ENCODE data around the gene TLR2. TPM values are rescaled to one million over a fixed set of nuclear protein-coding genes. Genes with fewer than 3 reads are reported as not detected.
"Not testable (repeated sequence)": the region's sequence is repeated elsewhere in the genome, so short reads cannot be mapped to it uniquely, and the experiment has no call there.

The TLR2 gene
- total RNA-seq, 1 donor from 2014 or later = 4.4 TPM

DNA sequence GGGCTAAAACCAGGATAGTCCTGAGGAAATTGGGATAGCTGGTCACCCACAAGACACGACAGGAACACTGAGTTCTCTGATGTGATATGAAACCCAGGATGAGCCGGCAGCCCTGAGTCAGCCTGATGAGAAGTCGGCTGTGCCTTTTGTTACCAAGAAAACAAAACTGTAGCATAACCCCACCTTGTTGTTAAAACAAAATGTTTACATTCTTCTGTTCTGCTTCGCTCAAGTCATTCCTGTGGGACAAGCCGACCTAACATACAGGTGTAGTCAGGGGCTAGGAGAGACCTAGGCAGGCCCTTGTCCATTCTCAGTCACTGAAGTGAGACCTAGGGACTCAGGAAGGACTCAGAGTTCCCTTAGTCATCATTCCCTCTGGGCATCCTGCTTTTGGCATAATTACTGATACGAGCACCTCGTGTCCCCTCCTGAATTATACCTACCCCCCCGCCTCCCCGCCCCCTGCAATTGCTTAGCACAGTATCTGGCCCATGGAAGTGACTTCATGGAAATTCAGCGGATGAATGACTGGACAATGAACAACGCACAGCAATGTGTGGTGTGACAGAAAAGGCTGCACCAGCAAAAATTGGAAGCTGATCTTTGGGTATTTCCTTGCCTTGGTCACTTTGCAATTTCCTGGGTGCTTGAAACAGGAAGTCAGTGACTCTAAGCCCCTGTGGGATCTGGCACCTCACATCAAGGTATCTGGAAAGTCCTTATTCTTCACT is 31.9 kb upstream of the TLR2 start:
- peak; percentile 82 for DNase-seq (ENCODE audit: missing footprints)
- intact Hi-C loops (cut with DNase I) = no loop called here
- ATAC-seq = peak; percentile 49

DNA sequence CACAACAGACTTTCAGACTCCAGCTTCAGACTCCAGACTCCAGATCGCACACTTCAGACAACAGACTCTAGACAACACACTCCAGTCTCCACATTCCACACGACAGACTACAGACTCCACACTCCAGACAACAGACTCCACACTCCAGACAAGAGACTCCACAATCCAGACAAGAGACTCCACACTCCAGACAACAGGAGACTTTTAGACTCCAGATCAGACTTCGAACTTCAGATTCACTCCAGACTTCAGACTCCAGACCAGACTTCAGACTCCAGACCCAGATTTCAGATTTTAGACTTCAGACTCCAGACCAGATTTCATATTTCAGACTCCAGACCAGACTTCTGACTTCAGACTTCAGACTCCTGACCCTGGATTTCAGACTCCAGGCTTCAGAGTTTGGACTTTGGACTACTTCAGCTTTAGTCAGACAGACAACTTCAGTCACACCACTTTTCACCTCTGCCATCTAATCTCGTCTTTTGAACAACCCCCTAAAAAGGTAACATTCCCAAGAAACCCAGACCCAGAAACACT is 29.0 kb upstream of the TLR2 start:
- DNase-seq (ENCODE audit: missing footprints) (no peak), ATAC-seq (no peak)
- intact Hi-C loops (cut with DNase I) = no loop called here

DNA sequence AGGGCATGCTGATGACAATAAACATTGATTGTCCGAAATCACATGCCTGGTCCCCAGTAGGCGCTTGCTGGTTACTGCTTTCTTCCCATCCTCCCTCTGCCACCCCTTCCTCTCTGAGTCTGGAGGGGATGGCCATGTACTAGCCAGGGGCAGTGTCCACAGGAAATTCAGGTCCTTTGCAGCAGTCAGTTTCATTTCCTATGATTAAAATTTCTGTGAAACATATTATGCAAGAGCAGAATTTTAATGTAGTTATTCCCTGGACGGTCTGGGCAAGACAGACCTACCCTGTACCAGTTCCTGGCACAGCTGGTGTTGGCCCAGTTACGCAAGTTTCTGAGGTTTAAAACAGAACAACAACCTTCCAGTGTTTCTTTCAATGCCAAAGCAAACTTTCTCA is 28.2 kb upstream of the TLR2 start:
- intact Hi-C loops (cut with DNase I) = no loop called here
- DNase-seq (ENCODE audit: missing footprints) (no peak), ATAC-seq (peak; percentile 58)

DNA sequence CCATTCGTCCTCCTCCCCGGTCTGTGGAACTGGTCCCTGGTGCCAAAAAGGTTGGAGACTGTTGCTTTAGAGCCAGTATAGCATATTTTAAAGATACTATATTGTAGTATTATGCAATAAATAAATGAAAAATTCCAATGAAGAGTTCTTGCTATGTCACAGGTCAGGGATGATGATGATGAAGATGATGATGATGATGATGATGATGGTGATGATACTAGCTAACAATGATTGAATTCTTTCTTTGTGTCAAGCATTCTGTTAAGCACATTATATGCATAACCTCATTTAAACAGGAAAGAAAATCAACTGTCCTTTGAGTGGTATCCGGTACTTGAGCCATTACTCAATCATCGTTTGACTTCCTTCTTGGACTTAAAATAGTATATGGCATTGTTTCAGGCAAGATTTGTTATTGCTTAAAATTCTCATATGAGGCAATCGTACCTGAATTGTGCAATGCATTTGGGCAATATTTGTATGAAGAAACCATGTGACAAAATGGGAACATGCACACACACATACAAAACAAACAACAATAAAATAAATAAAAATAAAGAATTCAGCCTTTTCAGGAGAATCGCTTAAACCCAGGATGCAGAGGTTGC is 22.8 kb upstream of the TLR2 start:
- intact Hi-C loops (cut with DNase I) = no loop called here
- ATAC-seq = peak; percentile 37
- DNase-seq (ENCODE audit: missing footprints) = no peak

- intact Hi-C loops (cut with DNase I) = no loop called here
- no peak for DNase-seq (ENCODE audit: missing footprints)
- ATAC-seq = no peak
Observed at GRCh38 chr4:153661908-153662307, 22.2 kb upstream of the TLR2 start.

- ATAC-seq = no peak
- intact Hi-C loops (cut with DNase I) = no loop called here
Observed at GRCh38 chr4:153663667-153664066, 20.4 kb upstream of the TLR2 start.

DNA sequence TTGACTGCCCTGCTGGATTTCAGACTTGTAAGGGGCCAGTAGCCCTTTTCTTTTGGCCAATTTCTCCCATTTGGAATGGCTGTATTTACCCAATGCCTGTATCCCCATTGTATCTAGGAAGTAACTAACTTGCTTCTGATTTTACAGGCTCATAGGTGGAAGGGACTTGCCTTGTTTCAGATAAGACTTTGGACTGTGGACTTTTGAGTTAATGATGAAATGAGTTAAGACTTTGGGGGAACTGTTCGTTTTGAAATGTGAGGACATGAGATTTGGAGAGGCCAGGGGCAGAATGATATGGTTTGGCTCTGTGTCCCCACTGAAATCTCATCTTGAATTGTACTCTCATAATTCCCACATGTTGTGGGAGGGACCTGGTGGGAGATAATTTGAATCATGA is 17.6 kb upstream of the TLR2 start:
- ATAC-seq; intact Hi-C loops (cut with DNase I): not testable (repeated sequence)

More at GRCh38 chr4:153663667-153664066, 20.4 kb upstream of the TLR2 start:
- no peak for DNase-seq (ENCODE audit: missing footprints)

GRCh38 chr4:153668647-153669046 is 15.4 kb upstream of the TLR2 start:
- intact Hi-C loops (cut with DNase I) = no loop called here
- ATAC-seq (no peak), DNase-seq (ENCODE audit: missing footprints) (no peak)

More for the DNA sequence above, 17.6 kb upstream of the TLR2 start:
- not testable (repeated sequence) for DNase-seq (ENCODE audit: missing footprints)

- intact Hi-C loops (cut with DNase I) = no loop called here
- no peak for DNase-seq (ENCODE audit: missing footprints)
- ATAC-seq = no peak
Observed at GRCh38 chr4:153669838-153670237, 14.2 kb upstream of the TLR2 start.

GRCh38 chr4:153676486-153676885 is 7.6 kb upstream of the TLR2 start:
- DNase-seq (ENCODE audit: missing footprints) (no peak), ATAC-seq (no peak)
- intact Hi-C loops (cut with DNase I) = no loop called here

DNA sequence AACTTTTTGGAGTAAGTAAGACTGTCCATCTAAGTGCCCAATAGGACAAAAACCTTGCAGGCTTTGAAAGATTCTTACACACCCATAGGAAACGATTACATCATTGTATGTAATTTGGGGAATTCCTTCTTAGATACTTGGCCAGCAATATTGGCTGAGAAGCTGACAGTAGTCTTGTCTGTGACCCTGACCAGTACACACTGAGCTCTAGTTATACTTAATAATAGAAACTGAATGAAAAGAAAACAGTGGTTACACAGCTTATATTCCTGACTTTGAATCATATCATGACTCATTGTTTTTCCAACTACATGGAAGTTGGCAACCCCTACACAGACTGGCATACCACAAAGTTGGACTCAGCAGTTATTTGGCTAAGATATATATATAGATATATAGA is 7.1 kb upstream of the TLR2 start:
- DNase-seq (ENCODE audit: missing footprints) (no peak), ATAC-seq (no peak)
- intact Hi-C loops (cut with DNase I) = no loop called here

DNA sequence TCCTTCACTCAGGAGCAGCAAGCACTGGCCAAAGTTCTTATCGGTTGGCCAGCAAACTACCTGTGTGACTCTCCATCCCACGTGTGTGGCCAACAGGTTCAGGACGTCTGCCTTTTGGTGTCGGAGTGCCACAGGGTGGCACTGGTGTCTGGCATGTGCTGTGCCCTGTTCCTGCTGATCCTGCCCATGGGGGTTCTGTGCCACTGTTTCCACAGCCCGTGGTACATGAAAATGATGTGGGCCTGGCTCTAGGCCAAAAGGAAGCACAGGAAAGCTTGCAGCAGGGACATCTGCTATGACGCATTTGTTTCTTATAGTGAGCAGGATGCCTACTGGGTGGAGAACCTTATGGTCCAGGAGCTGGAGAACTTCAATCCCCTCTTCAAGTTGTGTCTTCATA is 4.6 kb upstream of the TLR2 start:
- intact Hi-C loops (cut with DNase I) = no loop called here
- DNase-seq (ENCODE audit: missing footprints) (no peak), ATAC-seq (no peak)

- DNase-seq (ENCODE audit: missing footprints) (no peak), ATAC-seq (no peak)
- intact Hi-C loops (cut with DNase I) = no loop called here
Observed at GRCh38 chr4:153683763-153684181, 308 bp upstream of the TLR2 start.

GRCh38 chr4:153684971-153685371 is 891 bp downstream of the TLR2 start:
- intact Hi-C loops (cut with DNase I) = no loop called here
- no peak for DNase-seq (ENCODE audit: missing footprints)
- ATAC-seq = peak; percentile 39

DNA sequence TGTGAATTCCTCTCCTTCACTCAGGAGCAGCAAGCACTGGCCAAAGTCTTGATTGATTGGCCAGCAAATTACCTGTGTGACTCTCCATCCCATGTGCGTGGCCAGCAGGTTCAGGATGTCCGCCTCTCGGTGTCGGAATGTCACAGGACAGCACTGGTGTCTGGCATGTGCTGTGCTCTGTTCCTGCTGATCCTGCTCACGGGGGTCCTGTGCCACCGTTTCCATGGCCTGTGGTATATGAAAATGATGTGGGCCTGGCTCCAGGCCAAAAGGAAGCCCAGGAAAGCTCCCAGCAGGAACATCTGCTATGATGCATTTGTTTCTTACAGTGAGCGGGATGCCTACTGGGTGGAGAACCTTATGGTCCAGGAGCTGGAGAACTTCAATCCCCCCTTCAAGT is 20.4 kb downstream of the TLR2 start:
- intact Hi-C loops (cut with DNase I) = no loop called here
- DNase-seq (ENCODE audit: missing footprints) (no peak), ATAC-seq (no peak)

DNA sequence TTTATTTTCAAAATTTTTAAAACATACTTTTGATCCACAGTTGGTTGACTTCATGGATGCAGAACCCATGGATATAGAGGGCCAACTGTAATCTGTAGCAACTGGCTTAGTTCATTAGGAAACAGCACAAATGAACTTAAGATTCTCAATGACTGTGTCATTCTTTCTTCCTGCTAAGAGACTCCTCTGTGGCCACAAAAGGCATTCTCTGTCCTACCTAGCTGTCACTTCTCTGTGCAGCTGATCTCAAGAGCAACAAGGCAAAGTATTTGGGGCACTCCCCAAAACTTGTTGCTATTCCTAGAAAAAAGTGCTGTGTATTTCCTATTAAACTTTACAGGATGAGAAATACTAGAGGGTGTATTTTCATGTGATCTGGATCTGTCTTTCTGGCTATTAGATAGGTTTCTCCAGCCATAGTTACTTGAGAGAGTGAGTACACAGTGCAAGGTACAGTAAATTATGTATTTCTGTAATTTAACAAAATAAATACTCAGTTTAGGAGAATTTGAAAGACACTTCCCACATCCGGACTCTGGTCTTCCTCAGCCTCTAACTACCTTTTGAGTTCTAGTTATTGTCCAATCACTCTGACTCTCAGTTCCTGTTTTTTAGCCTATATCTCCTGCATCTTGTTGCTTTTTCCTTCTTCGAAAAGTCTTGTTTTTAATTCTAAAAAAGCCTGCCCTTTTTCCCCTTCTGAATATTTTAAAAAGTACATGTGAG is 21.8 kb downstream of the TLR2 start:
- intact Hi-C loops (cut with DNase I) = no loop called here

DNA sequence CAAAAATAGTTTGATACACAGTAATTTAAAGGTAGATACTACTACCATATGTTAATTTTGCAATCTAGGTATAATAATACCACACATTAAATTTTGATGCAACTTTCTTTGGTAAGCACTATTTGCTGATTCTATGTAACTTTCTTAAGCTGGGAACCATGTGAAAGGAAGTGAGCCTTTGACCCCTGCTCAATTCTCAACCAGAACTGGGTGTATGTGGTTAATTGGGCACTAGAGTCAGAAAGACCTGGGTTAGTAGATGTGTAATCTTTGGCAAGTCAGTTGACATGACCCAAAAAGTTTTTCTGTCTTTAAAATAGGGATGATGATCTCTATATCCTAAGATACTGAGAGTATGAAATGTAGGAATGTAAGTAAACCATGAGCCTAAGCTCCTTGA is 22.4 kb downstream of the TLR2 start:
- intact Hi-C loops (cut with DNase I) = no loop called here
- ATAC-seq = no peak
- no peak for DNase-seq (ENCODE audit: missing footprints)

More for the DNA sequence above, 21.8 kb downstream of the TLR2 start:
- DNase-seq (ENCODE audit: missing footprints) = no peak
- no peak for ATAC-seq

DNA sequence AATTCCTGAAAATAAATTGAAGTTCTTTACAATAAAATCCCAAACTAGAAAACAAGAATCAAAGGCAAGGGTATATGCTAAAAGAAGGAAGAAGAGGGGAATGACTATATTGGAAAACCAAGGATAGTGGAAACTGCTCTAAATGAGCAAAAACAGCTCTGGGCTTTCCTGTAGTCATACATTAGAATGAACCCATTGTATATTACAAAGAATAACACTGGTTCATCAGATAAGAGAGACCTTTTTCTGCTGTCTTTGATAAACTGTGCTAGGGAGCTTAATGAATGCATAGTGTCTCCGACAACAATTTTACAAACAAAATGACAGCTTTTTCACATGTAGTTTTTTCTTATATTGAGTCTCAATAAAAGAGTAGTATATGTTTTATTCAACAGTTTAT is 26.6 kb downstream of the TLR2 start:
- ATAC-seq (no peak), DNase-seq (ENCODE audit: missing footprints) (no peak)
- intact Hi-C loops (cut with DNase I) = no loop called here

DNA sequence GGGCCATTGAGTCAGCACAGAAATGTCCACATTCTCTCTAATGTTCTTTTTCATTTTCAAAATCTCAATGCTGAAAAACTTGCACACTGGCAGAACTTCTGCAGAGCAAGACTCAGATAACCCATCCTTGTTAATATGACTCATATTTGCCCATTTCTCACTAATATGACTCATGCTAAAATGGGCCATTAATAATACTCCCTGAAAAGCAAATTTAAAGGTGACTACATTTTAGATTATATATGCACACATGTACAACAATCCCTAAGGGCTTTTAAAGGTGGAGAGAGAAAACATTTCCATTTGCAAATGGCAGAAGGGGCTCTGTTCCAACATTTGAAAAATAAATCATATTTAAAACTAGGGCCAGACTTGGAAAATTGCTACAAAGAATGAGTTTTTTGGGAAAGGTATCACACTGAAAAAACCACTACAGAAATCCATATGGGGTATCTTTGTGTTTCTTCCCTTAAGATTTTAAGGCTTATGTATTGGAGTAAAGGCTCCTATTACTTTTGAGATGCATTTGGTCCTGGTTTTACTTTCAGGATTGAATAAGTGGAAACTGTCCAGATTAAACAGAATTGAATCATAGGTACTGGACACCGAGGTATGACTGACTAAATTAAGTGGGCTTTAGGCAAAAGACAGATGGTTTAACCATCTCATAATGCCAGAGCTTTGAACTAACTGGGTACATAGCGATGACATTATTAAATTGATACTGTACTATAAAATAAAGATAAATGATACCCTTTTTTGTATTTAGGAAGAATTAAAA is 30.0 kb downstream of the TLR2 start:
- intact Hi-C loops (cut with DNase I) = no loop called here
- DNase-seq (ENCODE audit: missing footprints) (no peak), ATAC-seq (no peak)
